ENCODE measurements around the gene INHA. TPM values are rescaled to one million over a fixed set of nuclear protein-coding genes. Genes with fewer than 3 reads are reported as not detected.

Gene INHA
- total RNA-seq (2014; rRNA removed; shearing (Covaris generic)) = not detected in 2 replicates

GRCh38 chr2:219572237-219573001 lies at the start of gene INHA:
TSS of gene INHA (plus strand) at chr2:219572310. CDS start at chr2:219572375, 65 bp downstream.
- DNase-seq (ENCODE audit: low spot score) = no peak

- no peak for DNase-seq (ENCODE audit: low spot score)
Measured at GRCh38 chr2:219523031-219523671, 49.0 kb upstream of the INHA start.

GRCh38 chr2:219524817-219525216 lies 47.3 kb upstream of the INHA start:
- no peak for DNase-seq (ENCODE audit: low spot score)

GRCh38 chr2:219525533-219526232 lies 46.4 kb upstream of the INHA start:
- no peak for DNase-seq (ENCODE audit: low spot score)

- no peak for DNase-seq (ENCODE audit: low spot score)
Measured at GRCh38 chr2:219526320-219527075, 45.6 kb upstream of the INHA start.

GRCh38 chr2:219527076-219527394 lies 45.1 kb upstream of the INHA start:
- DNase-seq (ENCODE audit: low spot score) = peak; percentile 39

- no peak for DNase-seq (ENCODE audit: low spot score)
Measured at GRCh38 chr2:219527472-219527871, 44.6 kb upstream of the INHA start.

GRCh38 chr2:219530048-219530963 lies 41.8 kb upstream of the INHA start:
- DNase-seq (ENCODE audit: low spot score) = peak; percentile 90

- no peak for DNase-seq (ENCODE audit: low spot score)
Measured at GRCh38 chr2:219531639-219532377, 40.3 kb upstream of the INHA start.

- no peak for DNase-seq (ENCODE audit: low spot score)
Measured at GRCh38 chr2:219532378-219532649, 39.8 kb upstream of the INHA start.

GRCh38 chr2:219533930-219534661 lies 38.0 kb upstream of the INHA start:
- DNase-seq (ENCODE audit: low spot score) = no peak

GRCh38 chr2:219536425-219536824 lies 35.7 kb upstream of the INHA start:
- DNase-seq (ENCODE audit: low spot score) = no peak

GRCh38 chr2:219536967-219537366 lies 35.1 kb upstream of the INHA start:
- DNase-seq (ENCODE audit: low spot score) = no peak

- no peak for DNase-seq (ENCODE audit: low spot score)
Measured at GRCh38 chr2:219537657-219538488, 34.2 kb upstream of the INHA start.

- DNase-seq (ENCODE audit: low spot score) = no peak
Measured at GRCh38 chr2:219538504-219538951, 33.6 kb upstream of the INHA start.

GRCh38 chr2:219538956-219539788 lies 32.9 kb upstream of the INHA start:
- DNase-seq (ENCODE audit: low spot score) = no peak

- no peak for DNase-seq (ENCODE audit: low spot score)
Measured at GRCh38 chr2:219539926-219540678, 32.0 kb upstream of the INHA start.
